ENCODE measurements around the gene CGREF1. TPM values are rescaled to one million over a fixed set of nuclear protein-coding genes. Genes with fewer than 3 reads are reported as not detected.

Gene CGREF1, protein sequence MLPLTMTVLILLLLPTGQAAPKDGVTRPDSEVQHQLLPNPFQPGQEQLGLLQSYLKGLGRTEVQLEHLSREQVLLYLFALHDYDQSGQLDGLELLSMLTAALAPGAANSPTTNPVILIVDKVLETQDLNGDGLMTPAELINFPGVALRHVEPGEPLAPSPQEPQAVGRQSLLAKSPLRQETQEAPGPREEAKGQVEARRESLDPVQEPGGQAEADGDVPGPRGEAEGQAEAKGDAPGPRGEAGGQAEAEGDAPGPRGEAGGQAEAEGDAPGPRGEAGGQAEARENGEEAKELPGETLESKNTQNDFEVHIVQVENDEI
- total RNA-seq = 4.1 TPM

DNA sequence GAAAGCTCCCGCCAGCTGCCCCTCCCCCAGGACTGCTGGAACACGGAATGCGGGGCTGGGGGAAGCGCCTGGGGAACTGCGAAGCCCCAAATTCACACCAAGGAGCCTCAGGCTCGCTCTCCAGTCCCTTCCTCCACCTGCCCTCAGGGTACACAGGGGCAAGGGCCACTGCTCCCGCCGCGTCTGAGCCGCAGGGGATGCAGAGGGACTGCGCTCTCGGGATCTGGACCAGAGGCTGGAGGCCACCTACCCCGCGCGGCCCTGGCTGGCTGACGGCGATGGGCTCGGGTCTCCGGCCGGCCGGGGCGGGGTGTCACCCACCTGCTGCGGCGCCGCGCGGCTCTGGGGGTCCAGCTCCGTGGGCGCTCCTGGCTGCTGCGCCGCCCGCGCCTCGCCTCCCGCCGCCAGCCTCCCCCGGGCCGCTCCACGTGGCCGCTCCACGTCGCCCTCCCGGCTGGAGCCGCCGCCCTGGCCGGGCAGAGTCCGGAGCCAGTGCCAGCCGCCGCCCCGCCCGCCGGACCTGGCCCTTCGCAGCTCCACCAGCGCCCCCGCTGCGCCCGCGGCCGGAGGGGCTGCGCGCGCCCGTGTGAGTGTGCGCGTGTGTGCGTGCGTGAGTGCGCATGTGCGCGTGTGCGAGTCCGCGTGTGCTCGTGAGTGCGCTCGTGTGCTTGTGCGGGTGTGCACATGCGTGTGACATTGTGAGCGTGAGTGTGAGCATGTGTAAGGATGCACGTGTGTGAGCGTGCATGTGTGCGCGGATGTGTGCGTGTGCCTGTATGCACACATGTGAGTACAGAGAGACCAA, at the start of gene CGREF1:
Gene CGREF1 (minus strand): TSS at position 604 of the 805 bp plus-strand sequence. CDS start 14,762 bp downstream, outside the sequence.
- ATAC-seq = peak; percentile 35
- intact Hi-C loops (cut with DNase I) = no loop called here
- no peak for DNase-seq (ENCODE audit: low spot score)

DNA sequence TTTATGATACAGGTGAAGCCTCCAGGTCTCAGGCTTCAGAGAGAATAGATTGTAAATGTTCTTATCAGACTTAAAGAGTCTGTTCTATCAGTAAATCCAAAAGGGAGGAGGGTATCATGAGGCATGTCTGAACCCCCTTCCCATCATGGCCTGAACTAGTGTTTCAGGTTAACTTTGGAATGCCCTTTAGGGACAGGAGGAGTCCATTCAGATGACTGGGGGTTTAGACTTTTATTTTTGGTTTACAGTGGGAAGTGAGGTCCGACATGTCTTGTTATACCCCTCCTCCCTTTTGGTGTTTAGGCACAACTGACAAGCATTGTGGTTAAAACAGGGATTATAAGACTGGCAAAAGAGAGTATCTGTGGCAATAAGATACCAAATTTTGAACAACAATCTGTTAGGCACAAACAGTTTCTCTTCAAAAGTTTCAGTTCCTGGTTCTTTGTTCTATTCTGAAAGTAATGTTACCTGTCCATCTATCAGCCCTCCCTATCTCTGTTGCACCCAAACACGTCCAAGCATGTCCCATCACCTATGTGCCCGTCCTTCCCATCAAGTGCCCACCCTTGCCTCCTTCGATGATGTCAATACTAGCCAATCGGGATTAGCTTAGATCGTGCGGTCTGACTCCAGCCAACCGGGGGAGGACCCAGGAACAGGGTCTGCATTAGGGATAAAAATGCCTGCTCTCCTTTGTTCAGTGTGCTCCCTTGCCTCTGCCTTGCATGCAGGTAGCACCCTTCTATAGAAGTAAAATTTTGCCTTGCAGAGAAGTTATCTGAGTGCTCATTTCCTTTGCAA, 46.2 kb upstream of the CGREF1 start:
- no peak for ATAC-seq
- no peak for DNase-seq (ENCODE audit: low spot score)
- intact Hi-C loops (cut with DNase I) = no loop called here

DNA sequence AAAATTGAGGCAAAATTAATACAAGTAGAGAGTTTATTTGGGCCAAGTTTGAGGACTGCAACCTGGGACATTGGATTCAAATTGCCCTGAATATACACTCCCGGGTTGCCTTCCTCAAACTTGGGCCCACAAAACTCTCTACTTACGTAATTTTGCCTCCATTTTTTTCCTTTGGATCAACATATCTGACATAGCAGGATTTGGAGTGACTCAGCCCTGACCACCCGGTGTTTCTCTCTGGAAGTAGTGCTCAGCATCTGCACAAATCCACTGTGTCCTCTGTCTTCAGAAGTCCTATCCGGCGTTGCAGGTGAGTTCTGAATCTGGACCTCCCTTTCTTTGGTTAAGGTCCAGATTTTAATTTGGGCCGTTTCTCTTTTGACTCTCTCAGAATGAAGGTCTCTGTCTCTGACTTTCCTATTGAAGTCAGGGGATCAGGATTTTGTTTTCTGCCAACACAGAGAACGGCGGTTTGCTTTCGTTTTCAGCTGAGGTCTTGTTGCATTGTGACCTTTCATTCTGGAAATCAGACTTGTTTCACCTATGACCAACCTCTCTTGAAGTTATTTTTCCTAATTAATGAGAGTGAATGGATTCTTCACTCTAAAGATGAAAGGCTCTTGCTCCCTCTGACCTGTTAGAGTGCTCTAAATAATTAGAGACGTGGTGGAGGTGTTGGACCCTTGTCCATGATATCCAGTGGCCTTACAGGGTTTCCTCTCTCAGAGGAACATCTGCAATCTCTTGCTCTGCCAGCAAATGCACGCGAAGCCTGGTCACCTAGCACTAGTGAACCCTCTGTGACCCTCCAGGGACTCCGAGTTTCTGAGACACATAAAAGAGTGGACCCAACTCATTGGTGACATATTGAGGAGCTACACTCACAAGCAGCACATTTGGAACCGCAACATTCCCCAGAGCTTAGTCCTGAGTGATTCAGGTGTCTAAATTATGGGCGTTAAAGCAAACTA, 43.5 kb upstream of the CGREF1 start:
- DNase-seq (ENCODE audit: low spot score) = peak; percentile 31
- intact Hi-C loops (cut with DNase I) = no loop called here
- ATAC-seq = no peak

DNA sequence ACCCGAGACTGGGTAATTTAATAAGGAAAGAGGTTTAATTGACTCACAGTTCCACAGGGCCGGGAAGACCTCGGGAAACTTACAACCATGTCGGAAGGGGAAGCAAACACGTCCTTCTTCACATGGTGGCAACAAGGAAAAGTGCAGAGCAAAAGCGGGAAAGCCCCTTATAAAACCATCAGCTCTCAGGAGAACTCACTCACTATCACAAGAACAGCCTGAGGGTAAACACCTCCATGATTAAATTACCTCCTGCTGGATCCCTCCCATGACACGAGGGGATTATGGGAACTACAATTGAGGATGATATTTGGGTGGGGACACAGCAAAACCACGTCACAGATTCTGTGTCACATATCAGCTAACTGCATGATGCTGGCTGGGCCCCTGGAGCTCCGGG, 41.3 kb upstream of the CGREF1 start:
- no peak for ATAC-seq
- intact Hi-C loops (cut with DNase I) = no loop called here
- DNase-seq (ENCODE audit: low spot score) = peak; percentile 30

DNA sequence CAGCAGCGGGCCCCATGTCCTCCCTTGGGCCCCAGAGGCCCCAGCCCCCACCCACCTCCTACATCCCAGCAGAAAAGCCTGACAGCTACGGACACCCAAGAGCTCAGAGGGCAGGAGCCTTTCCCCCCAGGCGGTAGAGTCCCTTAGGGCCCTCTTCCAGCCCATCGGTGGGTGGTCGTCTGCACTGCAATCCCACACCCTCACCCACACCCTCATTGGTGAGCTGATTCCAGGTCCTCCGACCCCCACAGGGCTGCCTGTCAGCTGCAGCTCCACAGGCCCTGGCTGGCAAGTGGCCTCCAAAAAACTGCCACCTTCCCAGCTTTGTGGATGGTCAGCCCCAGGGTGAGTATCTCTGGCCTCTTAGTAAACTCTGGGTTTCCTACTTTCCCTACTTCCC, 40.3 kb upstream of the CGREF1 start:
- ATAC-seq (no peak), DNase-seq (ENCODE audit: low spot score) (no peak)
- intact Hi-C loops (cut with DNase I) = no loop called here

DNA sequence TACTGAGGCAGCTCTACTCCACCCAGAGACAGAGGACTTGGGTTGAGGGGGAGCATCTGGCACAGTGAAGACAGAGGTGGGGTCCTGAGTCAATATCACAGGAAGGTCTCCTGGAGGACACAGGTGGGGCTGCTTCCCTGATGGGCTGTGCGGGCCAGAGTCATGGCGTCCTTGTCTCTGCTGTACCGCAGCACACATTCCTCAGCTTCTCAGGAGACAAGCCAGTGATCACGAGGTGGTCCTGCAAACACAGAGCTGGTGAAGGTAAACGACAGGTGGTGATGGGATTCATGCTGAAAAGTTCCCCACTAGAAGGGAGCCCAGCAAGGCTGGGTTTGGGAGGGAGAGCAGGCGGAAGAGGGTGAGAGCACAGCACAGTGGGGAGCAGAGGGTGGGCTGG, 39.5 kb upstream of the CGREF1 start:
- no peak for DNase-seq (ENCODE audit: low spot score)
- intact Hi-C loops (cut with DNase I) = no loop called here

DNA sequence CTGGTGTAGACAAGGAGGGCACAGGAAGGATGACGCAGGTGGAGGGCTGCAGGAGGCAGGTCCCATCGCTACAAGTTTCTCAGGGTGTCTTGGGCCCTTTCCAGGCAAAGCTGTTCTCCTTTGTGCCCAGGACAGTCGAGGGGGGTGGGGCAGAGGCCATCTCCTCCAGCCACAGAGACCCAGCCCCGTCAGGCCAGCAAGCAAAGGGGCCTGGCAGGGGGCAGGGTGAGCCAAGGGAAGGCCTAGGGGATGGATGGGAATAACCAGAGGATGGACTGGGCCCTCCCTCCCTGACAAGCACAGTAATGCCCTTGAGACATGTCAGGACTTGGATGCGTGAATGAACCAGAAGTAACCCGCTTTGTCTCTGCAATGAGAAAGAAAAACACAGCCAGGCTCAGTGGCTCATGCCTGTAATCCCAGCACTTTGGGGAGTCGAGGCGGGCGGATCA, 36.2 kb upstream of the CGREF1 start:
- DNase-seq (ENCODE audit: low spot score) (peak; percentile 42), ATAC-seq (no peak)
- intact Hi-C loops (cut with DNase I) = no loop called here

More for the DNA sequence above, 39.5 kb upstream of the CGREF1 start:
- no peak for ATAC-seq

DNA sequence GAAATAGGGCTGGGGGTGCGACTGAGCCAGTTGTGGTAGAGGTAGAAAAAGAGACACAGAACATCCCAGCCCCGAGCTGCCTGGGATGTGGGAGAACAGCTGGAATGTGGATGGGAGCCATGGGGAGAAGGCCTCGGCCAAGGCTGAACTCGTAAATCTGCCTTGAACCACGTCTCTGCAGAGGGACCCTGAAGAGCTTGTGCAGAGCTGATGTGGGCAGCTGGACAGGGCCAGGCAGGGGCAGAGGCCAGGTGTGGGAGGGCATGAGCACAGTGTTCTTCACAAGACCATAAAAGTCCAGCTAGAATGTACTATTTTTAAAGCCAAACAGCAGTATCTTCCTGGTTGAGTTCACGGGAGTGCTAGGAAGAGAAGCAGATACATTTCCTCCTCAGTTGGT, 35.6 kb upstream of the CGREF1 start:
- intact Hi-C loops (cut with DNase I) = no loop called here
- DNase-seq (ENCODE audit: low spot score) = no peak
- no peak for ATAC-seq

DNA sequence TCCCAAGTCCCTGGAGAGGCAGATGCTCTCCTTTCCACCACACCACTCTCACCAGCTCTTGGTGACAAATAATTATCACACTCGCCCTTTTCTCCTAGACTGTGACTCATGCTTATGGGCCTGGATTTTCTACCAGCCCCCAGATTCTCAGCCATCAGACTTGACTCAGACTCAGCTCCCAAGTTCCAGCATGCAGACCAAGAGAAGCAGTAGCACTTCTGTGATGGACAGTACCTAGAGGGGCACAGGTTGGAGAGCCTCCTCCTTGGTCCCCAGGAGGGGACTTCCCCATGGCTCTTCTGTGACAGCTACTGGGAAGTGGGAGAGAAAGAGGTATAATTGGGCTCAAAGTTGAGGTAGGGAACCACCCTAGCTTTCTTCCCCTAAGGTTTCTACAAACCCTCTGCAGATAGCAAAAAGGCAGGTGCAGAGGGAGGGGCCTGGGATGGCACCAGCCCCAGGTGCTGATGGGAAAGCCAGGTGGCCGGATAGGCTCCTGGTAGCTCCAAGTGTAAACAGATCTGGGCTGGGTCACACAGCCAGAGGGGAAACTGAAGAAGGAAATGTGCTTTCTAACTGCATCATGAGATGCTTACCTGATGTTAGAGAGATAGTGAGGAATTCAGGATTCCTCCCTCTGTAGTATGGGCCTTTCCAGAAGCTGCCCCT, 34.0 kb upstream of the CGREF1 start:
- ATAC-seq = no peak

DNA sequence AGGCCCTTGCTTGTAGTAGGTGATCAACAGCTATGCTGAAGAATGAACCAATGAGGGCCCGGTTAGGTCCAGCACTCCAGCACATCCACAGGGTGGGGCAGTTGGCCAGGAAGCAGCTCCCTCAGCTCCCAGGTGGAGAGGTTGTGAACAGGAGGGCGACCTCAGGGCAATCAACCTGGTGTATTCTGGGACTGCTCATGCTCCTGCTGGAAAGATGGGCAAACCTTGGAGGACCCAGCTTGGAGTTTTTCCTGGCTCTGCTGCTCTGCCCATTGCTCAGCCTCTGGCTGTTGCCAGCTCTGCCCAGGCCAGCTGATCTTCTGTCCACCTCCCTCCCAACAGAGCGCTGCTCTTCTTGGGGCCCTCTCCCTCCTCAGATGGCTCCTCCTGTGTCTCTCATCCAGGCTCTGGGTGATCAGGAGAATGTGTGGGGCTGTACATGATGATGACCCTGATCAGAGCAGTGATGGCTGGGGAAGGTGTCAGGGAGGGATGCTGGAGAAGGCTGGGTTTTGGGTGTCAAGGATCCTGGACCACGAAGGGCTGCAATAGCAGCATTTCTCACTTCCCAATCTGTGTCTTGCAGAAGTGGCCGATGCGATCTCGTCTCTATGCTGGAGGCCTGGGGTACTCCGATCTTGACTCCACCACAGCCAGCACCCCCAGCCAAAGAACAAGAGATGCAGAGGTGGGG, 33.3 kb upstream of the CGREF1 start:
- DNase-seq (ENCODE audit: low spot score) (peak; percentile 35), ATAC-seq (no peak)
- intact Hi-C loops (cut with DNase I) = no loop called here

More for the DNA sequence above, 34.0 kb upstream of the CGREF1 start:
- DNase-seq (ENCODE audit: low spot score) = peak; percentile 13
- intact Hi-C loops (cut with DNase I) = no loop called here

DNA sequence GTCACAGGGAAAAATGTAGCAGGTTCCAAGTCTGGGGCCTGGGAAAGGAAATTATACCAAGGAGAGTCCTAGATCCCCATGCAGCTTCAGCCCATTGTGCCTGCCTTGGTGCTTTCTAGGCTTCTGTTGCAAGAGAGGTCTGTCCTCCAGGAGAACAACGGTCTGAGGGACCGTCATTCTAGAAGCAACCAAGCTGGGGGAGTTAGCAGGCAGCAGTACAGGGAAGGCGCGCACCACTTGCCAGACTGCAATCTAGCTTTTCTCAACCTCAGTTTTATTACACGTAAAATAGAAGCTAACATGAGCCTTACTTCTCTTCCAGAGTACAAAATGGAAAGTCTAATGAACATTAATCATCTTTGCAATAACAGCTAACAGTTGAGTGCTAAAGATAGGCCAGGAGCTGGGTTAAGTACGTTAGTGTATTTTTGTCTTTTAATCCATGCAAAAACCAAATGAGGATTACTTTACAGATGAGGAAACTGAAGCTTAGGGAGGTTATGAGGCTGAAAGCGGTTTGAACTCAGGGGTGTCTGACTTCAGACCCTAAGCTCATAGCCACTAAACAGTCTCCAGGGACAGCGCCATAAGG, 31.8 kb upstream of the CGREF1 start:
- ATAC-seq = no peak
- peak; percentile 22 for DNase-seq (ENCODE audit: low spot score)
- intact Hi-C loops (cut with DNase I) = no loop called here

DNA sequence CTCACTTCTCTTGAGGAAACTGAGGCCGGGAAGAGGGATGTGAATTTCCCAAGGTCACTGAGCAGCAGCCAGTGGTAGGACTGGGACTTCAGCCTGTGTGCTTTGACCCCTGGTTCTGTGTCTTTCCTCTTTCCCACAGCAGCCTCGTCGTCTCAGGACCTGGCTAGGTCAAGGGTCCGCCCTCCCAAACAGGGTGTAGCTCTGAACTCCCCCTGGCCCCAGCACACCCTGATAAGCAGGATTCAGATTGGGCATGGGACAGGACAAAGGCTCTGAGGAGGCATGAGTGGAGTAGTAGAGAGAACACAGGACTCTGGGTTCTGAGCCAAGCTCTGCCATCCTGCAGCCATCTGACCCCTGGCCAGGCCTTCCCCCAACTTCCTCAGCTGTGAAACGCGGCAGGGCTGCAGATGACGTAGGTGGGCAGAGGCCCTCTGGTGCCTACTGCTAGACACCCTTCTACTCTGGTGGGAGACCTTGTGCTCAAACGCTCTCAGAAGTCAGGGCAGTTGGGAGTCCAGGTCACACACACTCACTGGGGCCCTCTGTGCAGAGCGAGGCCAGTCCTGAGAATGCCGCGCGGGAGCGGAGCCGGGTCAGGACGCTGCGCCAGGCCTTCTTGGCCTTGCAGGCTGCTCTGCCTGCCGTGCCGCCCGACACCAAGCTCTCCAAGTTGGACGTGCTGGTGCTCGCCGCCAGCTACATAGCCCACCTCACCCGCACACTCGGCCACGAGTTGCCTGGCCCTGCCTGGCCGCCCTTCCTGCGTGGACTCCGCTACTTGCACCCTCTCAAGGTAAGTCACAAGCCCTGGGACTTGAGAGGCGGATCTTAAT, 30.9 kb upstream of the CGREF1 start:
- intact Hi-C loops (cut with DNase I) = no loop called here
- no peak for ATAC-seq
- DNase-seq (ENCODE audit: low spot score) = no peak

DNA sequence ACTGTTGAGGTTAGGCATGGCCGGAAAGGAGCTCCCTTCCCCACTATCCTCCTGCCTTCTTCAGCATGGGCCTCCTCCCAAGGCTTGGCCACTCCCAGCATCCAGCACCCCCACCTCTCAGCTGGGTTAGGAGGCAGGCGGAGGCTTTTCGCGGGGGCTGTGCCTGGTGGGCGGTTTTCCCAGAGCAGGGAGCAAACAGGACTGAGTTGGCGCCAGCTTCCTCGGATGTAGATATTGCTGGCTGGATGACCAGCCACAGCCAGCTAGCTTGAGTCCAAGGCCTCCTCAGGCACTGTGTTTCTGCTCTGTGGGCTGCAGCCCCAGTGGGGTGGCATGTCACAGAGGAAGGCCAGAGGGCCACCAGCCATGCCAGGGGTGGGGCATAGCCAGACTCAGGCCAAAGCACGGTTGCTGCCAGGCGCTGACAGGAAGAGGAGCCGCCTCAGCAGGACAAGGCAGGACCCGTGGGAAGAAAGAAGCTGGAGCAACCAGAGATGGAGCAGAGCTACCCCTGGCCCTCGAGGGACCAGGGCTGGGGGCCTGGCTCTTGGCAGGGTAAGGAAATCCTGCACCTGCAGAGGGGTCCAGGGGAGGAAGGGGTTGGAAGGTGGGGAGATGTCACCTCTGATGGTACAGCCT, 30.0 kb upstream of the CGREF1 start, which contains the start of gene TCF23:
Gene TCF23 (plus strand): TSS at position 204 of the 639 bp plus-strand sequence. CDS start 130 bp downstream, at position 334.
- DNase-seq (ENCODE audit: low spot score) (no peak), ATAC-seq (no peak)
- intact Hi-C loops (cut with DNase I) = no loop called here

DNA sequence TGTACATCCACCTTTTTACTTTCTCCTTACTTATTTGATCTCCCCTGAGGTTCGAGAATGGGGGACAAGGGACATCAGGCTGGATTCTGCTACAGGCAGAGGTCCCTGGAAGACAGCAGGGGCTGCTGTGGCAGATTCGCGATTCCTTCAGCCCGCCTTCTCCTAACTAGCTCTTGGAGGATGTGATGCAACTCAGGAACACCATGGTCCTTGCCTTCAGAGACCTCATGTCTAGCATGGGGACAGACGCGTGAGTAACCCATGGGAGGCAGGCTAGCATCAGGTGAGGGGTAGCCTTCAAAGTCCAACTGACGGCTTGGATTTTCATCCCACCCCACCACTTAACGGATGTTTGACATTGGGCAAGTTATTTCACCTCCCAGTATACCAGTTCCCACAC, 29.0 kb upstream of the CGREF1 start:
- intact Hi-C loops (cut with DNase I) = no loop called here
- ATAC-seq (no peak), DNase-seq (ENCODE audit: low spot score) (no peak)

DNA sequence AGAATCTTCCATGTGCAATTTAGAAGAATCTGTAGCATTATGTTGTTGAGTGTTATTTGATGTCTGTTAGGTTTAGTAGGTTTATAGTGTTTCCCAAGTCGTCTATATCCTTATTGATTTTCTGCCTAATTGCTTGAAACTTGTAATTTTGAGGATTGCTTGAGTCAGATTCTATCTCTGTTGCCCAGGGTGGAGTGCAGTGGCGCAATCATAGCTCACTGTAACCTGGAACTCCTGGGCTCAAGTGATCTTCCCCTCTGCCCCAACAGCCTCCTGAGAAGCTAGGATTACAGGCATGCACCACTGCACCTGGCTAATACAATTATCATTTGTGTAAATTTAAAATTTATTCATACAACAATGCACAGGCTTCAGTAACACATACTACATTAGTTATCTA, 26.8 kb upstream of the CGREF1 start:
- peak; percentile 6 for DNase-seq (ENCODE audit: low spot score)
- ATAC-seq = no peak
- intact Hi-C loops (cut with DNase I) = no loop called here

DNA sequence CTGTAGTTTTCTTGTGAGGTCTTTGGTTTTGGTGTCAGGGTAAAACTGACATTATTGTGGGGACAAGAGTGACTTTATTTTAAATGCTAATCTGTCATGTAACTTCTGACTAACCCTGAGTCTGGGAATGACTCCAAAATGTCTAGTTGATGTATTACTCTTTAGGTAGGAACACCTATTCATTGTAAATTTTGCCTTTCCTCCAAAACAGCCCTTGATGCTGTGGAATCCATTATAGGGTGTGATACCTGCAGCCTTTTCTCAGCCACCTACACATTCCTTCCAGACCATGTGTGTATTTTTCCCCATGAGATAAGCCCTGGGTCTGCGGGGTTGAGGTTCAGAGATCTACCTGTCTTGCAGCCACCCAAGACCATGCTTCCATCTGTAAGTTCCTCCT, 24.4 kb upstream of the CGREF1 start:
- ATAC-seq (no peak), DNase-seq (ENCODE audit: low spot score) (no peak)
- intact Hi-C loops (cut with DNase I) = no loop called here

All from sciatic nerve (tissue), 2 donors.